ENCODE data around the gene APBA2. TPM values are rescaled to one million over a fixed set of nuclear protein-coding genes. Genes with fewer than 3 reads are reported as not detected.
A peak's percentile ranks its signal among the peaks of the same experiment; 100 is the strongest.

APBA2 gene
- total and polyA plus RNA-seq, 2 donors from 2014 or later, result 1.0 to 6.1 TPM

- no peak for DNase-seq
- Histone ChIP-seq H3K27me3 (ENCODE audit: control insufficient read depth, insufficient read depth, low read length) (no peaks in the 10 kb centered on the region), H3K27ac (ENCODE audit: low read depth in 2 of 2, low read length in 2 of 2) (no peak overlapping the region), H3K4me3 (ENCODE audit: low read length in 3 of 3) (no peak overlapping the region), H3K9ac (ENCODE audit: low read length in 3 of 3) (no peak overlapping the region), H3K9me3 (ENCODE audit: control insufficient read depth in 2 of 3, insufficient read depth in 1 of 3, low read length in 3 of 3) (peaks cover 0 to 3% (median 0%) of the 10 kb centered on the region in 3 donors), H3K36me3 (ENCODE audit: control insufficient read depth in 2 of 3, insufficient read depth in 3 of 3, low read length in 3 of 3) (no peaks in the 10 kb centered on the region), H3K4me1 (ENCODE audit: control insufficient read depth in 2 of 3, insufficient read depth in 2 of 3, low read depth in 1 of 3, low read length in 3 of 3) (no peaks in the 10 kb centered on the region)
- intact Hi-C loops (cut with DNase I), result no loop called here
- no peak for TF ChIP-seq CTCF (IDR thresholded peaks at IDR 0.05; ENCODE audit: borderline replicate concordance, extremely low read depth, insufficient read depth)
- FAIRE-seq, result no peak
Measured at GRCh38 chr15:28868744-28869345, 16.9 kb upstream of the APBA2 start.

- peaks cover 0 to 3% (median 0%) of the 10 kb centered on the region in 3 donors for H3K9me3 ChIP-seq (ENCODE audit: control insufficient read depth in 2 of 3, insufficient read depth in 1 of 3, low read length in 3 of 3)
- H3K27me3 ChIP-seq (ENCODE audit: control insufficient read depth, insufficient read depth, low read length), result no peaks in the 10 kb centered on the region
- no peaks in the 10 kb centered on the region for H3K4me1 ChIP-seq (ENCODE audit: control insufficient read depth in 2 of 3, insufficient read depth in 2 of 3, low read depth in 1 of 3, low read length in 3 of 3)
- no peaks in the 10 kb centered on the region for H3K36me3 ChIP-seq (ENCODE audit: control insufficient read depth in 2 of 3, insufficient read depth in 3 of 3, low read length in 3 of 3)
- no peak overlapping the region for H3K9ac ChIP-seq (ENCODE audit: low read length in 3 of 3)
- DNase-seq (no peak), FAIRE-seq (no peak)
- TF ChIP-seq CTCF (IDR thresholded peaks at IDR 0.05; ENCODE audit: borderline replicate concordance, extremely low read depth, insufficient read depth), result no peak
- no peak overlapping the region for H3K27ac ChIP-seq (ENCODE audit: low read depth in 2 of 2, low read length in 2 of 2)
- no peak overlapping the region for H3K4me3 ChIP-seq (ENCODE audit: low read length in 3 of 3)
- intact Hi-C loops (cut with DNase I), result no loop called here
Measured at GRCh38 chr15:28871168-28871567, 14.6 kb upstream of the APBA2 start.

GRCh38 chr15:28873006-28873405, 12.8 kb upstream of the APBA2 start:
- Histone ChIP-seq H3K36me3 (ENCODE audit: control insufficient read depth in 2 of 3, insufficient read depth in 3 of 3, low read length in 3 of 3) (no peaks in the 10 kb centered on the region), H3K4me1 (ENCODE audit: control insufficient read depth in 2 of 3, insufficient read depth in 2 of 3, low read depth in 1 of 3, low read length in 3 of 3) (no peaks in the 10 kb centered on the region), H3K4me3 (ENCODE audit: low read length in 3 of 3) (no peak overlapping the region), H3K9ac (ENCODE audit: low read length in 3 of 3) (no peak overlapping the region), H3K27ac (ENCODE audit: low read depth in 2 of 2, low read length in 2 of 2) (no peak overlapping the region), H3K9me3 (ENCODE audit: control insufficient read depth in 2 of 3, insufficient read depth in 1 of 3, low read length in 3 of 3) (peaks cover 0 to 3% (median 0%) of the 10 kb centered on the region in 3 donors), H3K27me3 (ENCODE audit: control insufficient read depth, insufficient read depth, low read length) (no peaks in the 10 kb centered on the region)
- TF ChIP-seq CTCF (IDR thresholded peaks at IDR 0.05; ENCODE audit: borderline replicate concordance, extremely low read depth, insufficient read depth), result no peak
- intact Hi-C loops (cut with DNase I), result no loop called here
- DNase-seq (peak in 1 of 5 donors; percentile 20), FAIRE-seq (no peak)
